OCI-LY7 (cell line): ENCODE results near the gene KIRREL3. TPM values are rescaled to one million over a fixed set of nuclear protein-coding genes. Genes with fewer than 3 reads are reported as not detected.

Experiments used
- BruUV-seq: library from RNA; stranded (reverse); fragments of 400-500 nt; replicated peaks from 2 replicates; lab custom pipeline; 2021; lab: Mats Ljungman, UMichigan
- CTCF ChIA-PET: fragments of 300-600 bp; sonication (Branson Sonifier 250); formaldehyde crosslinking; loops from one replicate; lab custom pipeline; 2022; ENCODE audit warnings: antibody characterized with exemption; ENCODE audit not compliant: unreplicated experiment; lab: Charles Lee
- POLR2A ChIA-PET: fragments of 300-600 bp; sonication (Branson Sonifier 250); formaldehyde crosslinking; loops from one replicate; lab custom pipeline; 2022; ENCODE audit warnings: antibody characterized with exemption; lab: Charles Lee
- DNase-seq: peaks from one replicate; pipeline ENCODE4 v3.0.0-alpha.2; 2015; ENCODE audit warnings: low spot score
- H2AFZ ChIP-seq: fragments of 200-600 bp; sonication (generic), shearing (Covaris generic); 2 replicates; pipeline ENCODE4 v1.6.1; 2014; ENCODE audit warnings: mild to moderate bottlenecking, antibody characterized with exemption, low read length, moderate library complexity
- H3K27ac ChIP-seq: fragments of 200-600 bp; sonication (generic); 2 replicates; pipeline ENCODE4 v1.5.1; 2014; ENCODE audit warnings: mixed run types, low read depth, mild to moderate bottlenecking, moderate library complexity, low read length, inconsistent platforms; ENCODE audit not compliant: poor library complexity, severe bottlenecking
- H3K36me3 ChIP-seq: fragments of 200-600 bp; sonication (generic); 2 replicates; pipeline ENCODE4 v1.6.1; 2014; ENCODE audit warnings: mild to moderate bottlenecking, antibody characterized with exemption, low read length, moderate library complexity, mixed read lengths; ENCODE audit not compliant: insufficient read depth
- H3K4me1 ChIP-seq: fragments of 200-600 bp; sonication (generic); 2 replicates; pipeline ENCODE4 v1.5.1; 2014; ENCODE audit warnings: mild to moderate bottlenecking, low read length; ENCODE audit not compliant: insufficient read depth, poor library complexity, severe bottlenecking
- H3K4me2 ChIP-seq: fragments of 200-600 bp; sonication (generic); 2 replicates; pipeline ENCODE4 v1.6.1; 2014; ENCODE audit warnings: mild to moderate bottlenecking, low read length
- H3K4me3 ChIP-seq: fragments of 200-600 bp; sonication (generic); 2 replicates; pipeline ENCODE4 v1.5.1; 2014; ENCODE audit warnings: mild to moderate bottlenecking, low read depth, low read length; ENCODE audit not compliant: poor library complexity, severe bottlenecking
- H3K79me2 ChIP-seq: fragments of 200-600 bp; sonication (generic); 2 replicates; pipeline ENCODE4 v1.6.1; 2016; ENCODE audit warnings: low read depth, mild to moderate bottlenecking, low read length, moderate library complexity, mixed read lengths; ENCODE audit not compliant: insufficient read depth
- H3K9me2 ChIP-seq: fragments of 200-600 bp; sonication (generic); 2 replicates; pipeline ENCODE4 v1.6.1; 2016; ENCODE audit warnings: mild to moderate bottlenecking, low read length, mixed read lengths; ENCODE audit not compliant: insufficient read depth
- H3K9me3 ChIP-seq: fragments of 200-600 bp; sonication (generic); 2 replicates; pipeline ENCODE4 v1.6.1; 2014; ENCODE audit warnings: mild to moderate bottlenecking, mixed run types, low read length, mixed read lengths
- H4K20me1 ChIP-seq: fragments of 200-600 bp; sonication (generic); 2 replicates; pipeline ENCODE4 v1.6.1; 2014; ENCODE audit warnings: mild to moderate bottlenecking, antibody characterized with exemption, low read length, moderate library complexity, mixed read lengths; ENCODE audit not compliant: insufficient read depth
- EZH2phosphoT487 ChIP-seq: fragments of 200-600 bp; sonication (generic); IDR thresholded peaks from 2 replicates; pipeline ENCODE4 v1.6.1; 2018; ENCODE audit warnings: low read depth, borderline replicate concordance, mild to moderate bottlenecking, mixed run types, antibody characterized with exemption, low read length, moderate library complexity, mixed read lengths
- intact Hi-C: fragments of 100-400 bp; cut with micrococcal nuclease; formaldehyde crosslinking; loops from one replicate; pipeline ENCODE4 v1.10.0; 2022; ENCODE audit not compliant: unreplicated experiment
- total RNA-seq, 2 experiments: library from RNA; depleted of rRNA in 1 of 2; stranded (reverse); fragments of >200 nt in 1 of 2; shearing (Covaris generic) in 1 of 2; gene quantifications; 2 replicates each; pipeline ENCODE4 v1.2.3, GENCODE V29; 2014 to 2022
- TF ChIP-seq, protein P1 (sequence below): fragments of 200-600 bp; sonication (generic); conservative IDR thresholded peaks from 2 replicates; pipeline ENCODE4 v1.5.1; 2014; ENCODE audit warnings: mild to moderate bottlenecking, antibody characterized with exemption, low read length, moderate library complexity, mixed read lengths

The KIRREL3 gene
- total RNA-seq, 2 experiments from 2014 or later: not detected

DNA sequence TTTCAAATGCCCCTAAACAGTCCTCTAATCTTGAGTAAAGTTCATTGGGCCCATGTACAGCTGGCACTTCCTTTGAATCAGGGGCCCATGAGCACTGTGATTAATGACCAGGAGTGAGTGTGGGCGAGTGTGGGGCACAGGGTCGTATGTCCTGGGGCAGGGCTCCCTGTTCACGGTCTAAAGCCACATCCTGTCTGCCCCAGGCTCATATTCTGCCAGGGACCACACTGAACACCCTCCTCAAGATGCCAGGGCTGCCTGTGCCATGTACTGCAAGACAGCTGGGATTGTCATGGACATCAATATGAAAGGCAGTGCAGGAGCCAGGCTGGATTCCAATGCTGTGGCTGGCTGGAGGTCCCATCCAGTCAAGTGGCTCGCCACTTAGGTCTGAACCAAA lies 130.5 kb downstream of the KIRREL3 start:
- H3K4me2 ChIP-seq: no peak overlapping the region
- ChIA-PET POLR2A (no interaction called here), CTCF (no interaction called here)
- intact Hi-C loops: no loop called here
- no peaks in the 10 kb centered on the region for H3K9me2 ChIP-seq
- no peaks in the 10 kb centered on the region for H4K20me1 ChIP-seq
- DNase-seq: no peak
- H3K4me1 ChIP-seq: no peaks in the 10 kb centered on the region
- no peaks in the 10 kb centered on the region for H3K79me2 ChIP-seq
- no peaks in the 10 kb centered on the region for H3K9me3 ChIP-seq
- H3K27ac ChIP-seq: no peak overlapping the region
- H3K4me3 ChIP-seq: no peak overlapping the region
- TF ChIP-seq EZH2phosphoT487: no peak
- TF ChIP-seq, protein P1, sequence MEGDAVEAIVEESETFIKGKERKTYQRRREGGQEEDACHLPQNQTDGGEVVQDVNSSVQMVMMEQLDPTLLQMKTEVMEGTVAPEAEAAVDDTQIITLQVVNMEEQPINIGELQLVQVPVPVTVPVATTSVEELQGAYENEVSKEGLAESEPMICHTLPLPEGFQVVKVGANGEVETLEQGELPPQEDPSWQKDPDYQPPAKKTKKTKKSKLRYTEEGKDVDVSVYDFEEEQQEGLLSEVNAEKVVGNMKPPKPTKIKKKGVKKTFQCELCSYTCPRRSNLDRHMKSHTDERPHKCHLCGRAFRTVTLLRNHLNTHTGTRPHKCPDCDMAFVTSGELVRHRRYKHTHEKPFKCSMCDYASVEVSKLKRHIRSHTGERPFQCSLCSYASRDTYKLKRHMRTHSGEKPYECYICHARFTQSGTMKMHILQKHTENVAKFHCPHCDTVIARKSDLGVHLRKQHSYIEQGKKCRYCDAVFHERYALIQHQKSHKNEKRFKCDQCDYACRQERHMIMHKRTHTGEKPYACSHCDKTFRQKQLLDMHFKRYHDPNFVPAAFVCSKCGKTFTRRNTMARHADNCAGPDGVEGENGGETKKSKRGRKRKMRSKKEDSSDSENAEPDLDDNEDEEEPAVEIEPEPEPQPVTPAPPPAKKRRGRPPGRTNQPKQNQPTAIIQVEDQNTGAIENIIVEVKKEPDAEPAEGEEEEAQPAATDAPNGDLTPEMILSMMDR: no peak
- no peaks in the 10 kb centered on the region for H3K36me3 ChIP-seq
- no peak overlapping the region for H2AFZ ChIP-seq
- no TSS peak for BruUV-seq

DNA sequence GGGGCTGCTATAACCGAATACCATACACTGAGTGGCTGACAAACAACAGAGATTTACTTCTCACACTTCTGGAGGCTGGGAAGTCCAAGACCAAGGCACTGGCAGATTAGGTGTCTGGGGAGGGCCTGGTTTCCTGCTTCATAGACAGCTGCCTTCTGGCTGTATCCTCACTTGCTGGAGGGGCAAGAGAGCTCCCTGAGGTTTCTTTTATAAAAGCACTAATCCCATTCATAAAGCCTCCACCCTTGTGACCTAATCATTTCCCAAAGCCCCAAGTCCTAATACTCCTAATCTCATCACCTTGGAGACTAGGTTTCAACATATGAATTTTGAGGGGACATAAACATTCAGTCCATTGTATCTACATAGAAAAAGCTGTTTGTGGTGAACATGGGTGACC lies 131.8 kb downstream of the KIRREL3 start:
- TF ChIP-seq EZH2phosphoT487: no peak
- TF ChIP-seq, protein P1: no peak

DNA sequence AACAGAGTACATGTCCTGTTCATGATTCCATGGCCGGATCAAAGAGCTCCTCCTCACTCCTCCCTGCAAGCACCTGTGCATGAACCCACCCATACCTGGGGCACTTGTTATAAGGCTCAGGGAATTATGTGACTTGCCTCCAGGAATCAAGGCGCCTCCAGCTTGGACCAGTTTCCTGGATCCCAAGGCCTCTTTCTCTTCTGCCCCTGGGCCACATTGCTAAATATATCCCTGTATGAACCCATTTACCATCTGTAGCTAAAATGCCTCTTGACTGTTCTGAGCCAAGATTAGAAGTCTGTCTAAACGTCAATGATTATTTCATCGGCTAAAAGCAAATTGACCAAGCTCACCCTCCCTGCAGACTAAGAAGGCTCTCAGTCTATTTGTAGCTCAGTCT lies 135.6 kb downstream of the KIRREL3 start:
- DNase-seq: no peak
- Histone ChIP-seq H3K9me2 (no peaks in the 10 kb centered on the region), H3K9me3 (no peaks in the 10 kb centered on the region), H3K4me2 (no peak overlapping the region), H3K4me1 (no peaks in the 10 kb centered on the region), H3K4me3 (no peak overlapping the region), H3K36me3 (no peaks in the 10 kb centered on the region), H2AFZ (no peak overlapping the region), H3K79me2 (no peaks in the 10 kb centered on the region), H4K20me1 (no peaks in the 10 kb centered on the region), H3K27ac (no peak overlapping the region)
- no TSS peak for BruUV-seq
- intact Hi-C loops: no loop called here
- CTCF ChIA-PET: no interaction called here
- TF ChIP-seq, protein P1: no peak
- TF ChIP-seq EZH2phosphoT487: no peak
- POLR2A ChIA-PET: no interaction called here

More for the DNA sequence above, 131.8 kb downstream of the KIRREL3 start:
- CTCF ChIA-PET: no interaction called here
- Histone ChIP-seq H3K79me2 (no peaks in the 10 kb centered on the region), H3K9me2 (no peaks in the 10 kb centered on the region), H3K36me3 (no peaks in the 10 kb centered on the region), H2AFZ (no peak overlapping the region), H3K9me3 (no peaks in the 10 kb centered on the region), H3K4me3 (no peak overlapping the region), H3K4me1 (no peaks in the 10 kb centered on the region), H3K27ac (no peak overlapping the region), H3K4me2 (no peak overlapping the region), H4K20me1 (no peaks in the 10 kb centered on the region)
- POLR2A ChIA-PET: interaction anchor here (0.8 kb wide), 1 partner anchor 164 kb away, joined by 3 read pairs; no protein-coding TSS in a partner anchor
- DNase-seq: no peak
- no TSS peak for BruUV-seq
- intact Hi-C loops: no loop called here
